IMR-90 (cell line): Measurements from ENCODE around the gene INF2. TPM values are rescaled to one million over a fixed set of nuclear protein-coding genes. Genes with fewer than 3 reads are reported as not detected.

Experiments
- ATAC-seq: fragments of 200-7000 bp; cut with Tn5 transposase; 2 replicates; pipeline ENCODE4 v1.9.1; 2020; ENCODE audit warnings: low read depth, mild to moderate bottlenecking, moderate library complexity
- BruUV-seq: library from RNA; stranded (reverse); fragments of 400-500 nt; replicated peaks from 2 replicates; lab custom pipeline; 2021; lab: Mats Ljungman, UMichigan
- CTCF ChIA-PET: fragments of 300-600 bp; formaldehyde crosslinking; extraction: SDS; loops from one replicate; lab custom pipeline; 2021; ENCODE audit warnings: antibody characterized with exemption; lab: Yijun Ruan, JAX
- POLR2A ChIA-PET: fragments of 300-600 bp; sonication (Branson Sonifier 250); formaldehyde crosslinking; loops from one replicate; lab custom pipeline; 2022; ENCODE audit warnings: antibody characterized with exemption; ENCODE audit not compliant: unreplicated experiment; lab: Charles Lee
- DNase-seq: peaks from one replicate; pipeline ENCODE4 v3.0.0; 2013
- H2AFZ ChIP-seq: replicated peaks from 2 replicates; pipeline ENCODE3; 2013; ENCODE audit warnings: low read length, mild to moderate bottlenecking; ENCODE audit not compliant: poor library complexity
- H2AK5ac ChIP-seq: 2 replicates; pipeline ENCODE4 v1.6.1; 2013; ENCODE audit warnings: low read depth, low read length, inconsistent platforms
- H2AK9ac ChIP-seq: replicated peaks from 2 replicates; pipeline ENCODE3; 2013; ENCODE audit warnings: mild to moderate bottlenecking, low read depth, low read length, moderate library complexity; ENCODE audit not compliant: poor library complexity
- H2BK120ac ChIP-seq: 2 replicates; pipeline ENCODE4 v1.6.1; 2013; ENCODE audit warnings: low read depth, low read length, inconsistent platforms
- H2BK15ac ChIP-seq: 3 replicates; pipeline ENCODE4 v1.6.1; 2013; ENCODE audit warnings: low read depth, low read length, inconsistent platforms
- H2BK20ac ChIP-seq: 2 replicates; pipeline ENCODE4 v1.6.1; 2013; ENCODE audit warnings: low read depth, mild to moderate bottlenecking, inconsistent platforms, low read length, moderate library complexity
- H2BK5ac ChIP-seq: 2 replicates; pipeline ENCODE4 v1.6.1; 2013; ENCODE audit warnings: mild to moderate bottlenecking, low read depth, low read length, inconsistent platforms; ENCODE audit not compliant: poor library complexity, severe bottlenecking
- H3K14ac ChIP-seq: replicated peaks from 2 replicates; pipeline ENCODE4 v1.6.1; 2013; ENCODE audit warnings: low read depth, low read length, inconsistent platforms
- H3K18ac ChIP-seq: 2 replicates; pipeline ENCODE4 v1.6.1; 2013; ENCODE audit warnings: low read depth, low read length, control low read depth
- H3K23ac ChIP-seq: 2 replicates; pipeline ENCODE4 v1.6.1; 2013; ENCODE audit warnings: low read depth, low read length, inconsistent platforms
- H3K27ac ChIP-seq: 2 replicates; pipeline ENCODE4 v1.5.1; 2013; ENCODE audit warnings: mild to moderate bottlenecking, control low read depth, low read length; ENCODE audit not compliant: insufficient read depth
- H3K27me3 ChIP-seq: 2 replicates; pipeline ENCODE4 v1.6.1; 2013; ENCODE audit warnings: low read length; ENCODE audit not compliant: control insufficient read depth, insufficient read depth
- H3K36me3 ChIP-seq: 2 replicates; pipeline ENCODE4 v1.6.1; 2013; ENCODE audit warnings: low read length, mixed read lengths; ENCODE audit not compliant: control insufficient read depth, insufficient read depth
- H3K4ac ChIP-seq: 2 replicates; pipeline ENCODE4 v1.6.1; 2013; ENCODE audit warnings: low read depth, low read length, inconsistent platforms
- H3K4me1 ChIP-seq: 2 replicates; pipeline ENCODE4 v1.6.1; 2013; ENCODE audit warnings: low read length, mixed read lengths; ENCODE audit not compliant: control insufficient read depth, insufficient read depth
- H3K4me2 ChIP-seq: 2 replicates; pipeline ENCODE4 v1.6.1; 2013; ENCODE audit warnings: low read depth, mild to moderate bottlenecking, control low read depth, low read length, moderate library complexity
- H3K4me3 ChIP-seq: 2 replicates; pipeline ENCODE4 v1.5.1; 2013; ENCODE audit warnings: low read depth, mild to moderate bottlenecking, control low read depth, low read length, moderate library complexity; ENCODE audit not compliant: insufficient read depth
- H3K56ac ChIP-seq: 2 replicates; pipeline ENCODE4 v1.6.1; 2013; ENCODE audit warnings: low read length, inconsistent platforms; ENCODE audit not compliant: insufficient read depth; ENCODE audit errors: extremely low read depth
- H3K79me1 ChIP-seq, 2 experiments: 2 replicates each; pipeline ENCODE4 v1.6.1; 2013; ENCODE audit warnings: low read length in 2 of 2, inconsistent platforms in 1 of 2, low read depth in 1 of 2
- H3K9ac ChIP-seq: 2 replicates; pipeline ENCODE4 v1.6.1; 2013; ENCODE audit warnings: low read depth, low read length, control low read depth
- H3K9me1 ChIP-seq: 2 replicates; pipeline ENCODE4 v1.6.1; 2013; ENCODE audit warnings: low read length, inconsistent platforms; ENCODE audit not compliant: insufficient read depth
- H3K9me3 ChIP-seq: 2 replicates; pipeline ENCODE4 v1.6.1; 2013; ENCODE audit warnings: low read length; ENCODE audit not compliant: control insufficient read depth, insufficient read depth
- H4K20me1 ChIP-seq: 2 replicates; pipeline ENCODE4 v1.6.1; 2013; ENCODE audit warnings: low read length, inconsistent platforms; ENCODE audit not compliant: insufficient read depth
- H4K5ac ChIP-seq: 2 replicates; pipeline ENCODE4 v1.6.1; 2013; ENCODE audit warnings: mild to moderate bottlenecking, low read depth, low read length, control low read depth
- H4K8ac ChIP-seq, 2 experiments: 2 replicates each; pipeline ENCODE4 v1.6.1; 2013; ENCODE audit warnings: low read depth in 2 of 2, low read length in 2 of 2, control low read depth in 1 of 2, inconsistent platforms in 1 of 2
- H4K91ac ChIP-seq: 2 replicates; pipeline ENCODE4 v1.6.1; 2013; ENCODE audit warnings: low read depth, low read length, inconsistent platforms; ENCODE audit not compliant: insufficient read depth
- CHD1 ChIP-seq: IDR thresholded peaks from 2 replicates; pipeline ENCODE4 v1.6.1; 2012; ENCODE audit warnings: low read depth, low read length, improper control_type of control experiment
- RAD21 ChIP-seq: IDR thresholded peaks from 2 replicates; pipeline ENCODE4 v1.6.1; 2012; ENCODE audit warnings: low read length, improper control_type of control experiment
- RCOR1 ChIP-seq: IDR thresholded peaks from 2 replicates; pipeline ENCODE4 v1.6.1; 2012; ENCODE audit warnings: mild to moderate bottlenecking, low read length, improper control_type of control experiment; ENCODE audit not compliant: insufficient replicate concordance
- WGBS, 2 experiments: methylation state at CpG; one replicate each; pipeline versions ENCODE4 v1.1.5 to v1.1.7; 2013; ENCODE audit warnings: missing lambda C conversion rate in 2 of 2; ENCODE audit not compliant: insufficient read length in 1 of 2; ENCODE audit errors: extremely low coverage in 2 of 2; 5-methylcytosine and 5-hydroxymethylcytosine counted together
- dilution Hi-C: fragments of 300-500 bp; cut with HindIII; formaldehyde crosslinking; loops from one replicate; pipeline ENCODE4 v1.14.3; 2018; ENCODE audit warnings: low sequenced_read_pairs; ENCODE audit not compliant: unreplicated experiment
- in situ Hi-C: fragments of 300-500 bp; cut with MboI; formaldehyde crosslinking; loops from 3 replicates; pipeline ENCODE4 v1.14.3; 2019; ENCODE audit warnings: low sequenced_read_pairs, inconsistent platforms, mixed read lengths
- intact Hi-C: fragments of 100-400 bp; cut with micrococcal nuclease; formaldehyde crosslinking; loops from 2 replicates; pipeline ENCODE4 v1.10.0; 2022
- polyA plus RNA-seq, 3 experiments: library from polyadenylated mRNA; depleted of rRNA; stranded (reverse); fragments of >200 nt; gene quantifications; 2 replicates each; pipeline ENCODE4 v1.2.3, GENCODE V29; 2012; ENCODE audit warnings: low replicate concordance in 1 of 3
- total RNA-seq: library from RNA; depleted of rRNA; stranded (reverse); fragments of >200 nt; gene quantifications from 2 replicates; pipeline ENCODE4 v1.2.3, GENCODE V29; 2012
- TF ChIP-seq, protein P1 (sequence below): fragments of 150-350 bp; IDR thresholded peaks from 2 replicates; pipeline ENCODE4 v1.6.1; 2016; ENCODE audit warnings: low read depth, mild to moderate bottlenecking, low read length, moderate library complexity, borderline replicate concordance
- TF ChIP-seq, protein P2 (sequence below): conservative IDR thresholded peaks from 2 replicates; pipeline ENCODE4 v1.5.1; 2012; ENCODE audit warnings: mild to moderate bottlenecking, low read depth, low read length, improper control_type of control experiment
- TF ChIP-seq, protein P3 (sequence below): fragments of 150-350 bp; IDR thresholded peaks from 2 replicates; pipeline ENCODE4 v1.6.1; 2017; ENCODE audit warnings: mild to moderate bottlenecking, antibody characterized with exemption, low read length, low read depth

INF2 gene
- total and polyA plus RNA-seq, 2 of the 4 experiments (the other 2 are of a cell fraction), result 16.8 to 62.1 TPM

DNA sequence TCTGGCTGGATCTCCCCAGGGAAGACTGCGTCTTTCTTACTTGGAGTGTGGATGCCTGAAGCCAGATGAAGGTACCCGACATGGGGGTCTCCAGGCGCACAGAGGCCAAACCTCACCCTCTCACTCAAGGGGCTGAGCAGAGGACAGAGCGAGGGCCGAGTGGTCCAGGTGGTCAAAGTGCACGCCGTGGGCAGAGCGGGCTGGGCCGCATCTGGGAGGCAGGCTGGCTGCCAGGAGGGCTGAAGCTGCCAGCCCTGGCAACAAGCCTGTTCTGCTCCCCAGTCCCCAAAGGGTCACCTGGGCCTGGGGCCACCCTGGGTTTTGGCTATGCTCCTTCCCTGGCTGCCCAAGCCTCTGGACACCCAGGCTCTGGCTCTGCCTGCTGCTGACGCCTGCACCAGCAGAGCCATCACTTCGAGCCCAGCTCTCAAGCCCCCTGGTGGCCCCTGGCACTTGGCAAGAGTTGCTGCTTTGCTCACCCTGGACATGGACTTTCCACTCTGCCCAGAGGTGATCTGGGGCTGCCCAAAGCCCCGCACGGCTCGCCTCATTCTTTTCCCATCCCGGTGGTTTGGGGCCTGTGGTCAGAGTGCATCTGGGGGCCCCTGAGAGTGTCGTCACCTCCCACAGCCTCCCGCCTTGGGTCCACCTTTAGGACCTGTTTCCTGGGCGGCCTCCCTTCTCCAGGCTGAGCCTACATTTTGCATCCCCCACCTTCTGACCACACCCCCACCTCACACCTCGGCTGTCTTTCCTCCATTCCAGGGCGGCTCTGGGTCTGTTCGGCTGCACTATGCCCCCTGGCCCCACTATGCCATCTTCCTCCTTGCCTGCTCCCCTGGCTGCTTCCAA lies 37.4 kb downstream of the INF2 start:
- no peak overlapping the region for H3K23ac ChIP-seq
- H2BK15ac ChIP-seq, result no peak overlapping the region
- H3K27ac ChIP-seq, result no peak overlapping the region
- BruUV-seq, result no TSS peak
- H3K9me3 ChIP-seq, result no peaks in the 10 kb centered on the region
- H2AFZ ChIP-seq, result peak overlapping the region; percentile 21
- H2BK5ac ChIP-seq, result no peak overlapping the region
- no peak overlapping the region for H4K8ac ChIP-seq
- H3K27me3 ChIP-seq, result no peaks in the 10 kb centered on the region; the same call in 1 of the 2 replicates
- H3K4me3 ChIP-seq, result no peak overlapping the region
- no peak overlapping the region; the same call in 1 of the 2 replicates for H2AK5ac ChIP-seq
- H3K56ac ChIP-seq, result no peak overlapping the region; the same call in 1 of the 2 replicates
- DNase-seq (no peak), ATAC-seq (no peak)
- 68% methylated on average over 11 of the region's 21 CpGs; no CpG with 5 or more reads in 1 of the 2 experiments for WGBS, 2 experiments
- TF ChIP-seq CHD1 (no peak), RAD21 (no peak), RCOR1 (no peak)
- TF ChIP-seq, protein P1, sequence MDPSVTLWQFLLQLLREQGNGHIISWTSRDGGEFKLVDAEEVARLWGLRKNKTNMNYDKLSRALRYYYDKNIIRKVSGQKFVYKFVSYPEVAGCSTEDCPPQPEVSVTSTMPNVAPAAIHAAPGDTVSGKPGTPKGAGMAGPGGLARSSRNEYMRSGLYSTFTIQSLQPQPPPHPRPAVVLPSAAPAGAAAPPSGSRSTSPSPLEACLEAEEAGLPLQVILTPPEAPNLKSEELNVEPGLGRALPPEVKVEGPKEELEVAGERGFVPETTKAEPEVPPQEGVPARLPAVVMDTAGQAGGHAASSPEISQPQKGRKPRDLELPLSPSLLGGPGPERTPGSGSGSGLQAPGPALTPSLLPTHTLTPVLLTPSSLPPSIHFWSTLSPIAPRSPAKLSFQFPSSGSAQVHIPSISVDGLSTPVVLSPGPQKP, result no peak
- TF ChIP-seq, protein P2, sequence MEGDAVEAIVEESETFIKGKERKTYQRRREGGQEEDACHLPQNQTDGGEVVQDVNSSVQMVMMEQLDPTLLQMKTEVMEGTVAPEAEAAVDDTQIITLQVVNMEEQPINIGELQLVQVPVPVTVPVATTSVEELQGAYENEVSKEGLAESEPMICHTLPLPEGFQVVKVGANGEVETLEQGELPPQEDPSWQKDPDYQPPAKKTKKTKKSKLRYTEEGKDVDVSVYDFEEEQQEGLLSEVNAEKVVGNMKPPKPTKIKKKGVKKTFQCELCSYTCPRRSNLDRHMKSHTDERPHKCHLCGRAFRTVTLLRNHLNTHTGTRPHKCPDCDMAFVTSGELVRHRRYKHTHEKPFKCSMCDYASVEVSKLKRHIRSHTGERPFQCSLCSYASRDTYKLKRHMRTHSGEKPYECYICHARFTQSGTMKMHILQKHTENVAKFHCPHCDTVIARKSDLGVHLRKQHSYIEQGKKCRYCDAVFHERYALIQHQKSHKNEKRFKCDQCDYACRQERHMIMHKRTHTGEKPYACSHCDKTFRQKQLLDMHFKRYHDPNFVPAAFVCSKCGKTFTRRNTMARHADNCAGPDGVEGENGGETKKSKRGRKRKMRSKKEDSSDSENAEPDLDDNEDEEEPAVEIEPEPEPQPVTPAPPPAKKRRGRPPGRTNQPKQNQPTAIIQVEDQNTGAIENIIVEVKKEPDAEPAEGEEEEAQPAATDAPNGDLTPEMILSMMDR, result no peak
- TF ChIP-seq, protein P3, sequence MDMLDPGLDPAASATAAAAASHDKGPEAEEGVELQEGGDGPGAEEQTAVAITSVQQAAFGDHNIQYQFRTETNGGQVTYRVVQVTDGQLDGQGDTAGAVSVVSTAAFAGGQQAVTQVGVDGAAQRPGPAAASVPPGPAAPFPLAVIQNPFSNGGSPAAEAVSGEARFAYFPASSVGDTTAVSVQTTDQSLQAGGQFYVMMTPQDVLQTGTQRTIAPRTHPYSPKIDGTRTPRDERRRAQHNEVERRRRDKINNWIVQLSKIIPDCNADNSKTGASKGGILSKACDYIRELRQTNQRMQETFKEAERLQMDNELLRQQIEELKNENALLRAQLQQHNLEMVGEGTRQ, result no peak
- POLR2A ChIA-PET, result no interaction called here
- H3K36me3 ChIP-seq, result peaks cover under 1% of the 10 kb centered on the region; the same call in 1 of the 2 replicates
- H3K14ac ChIP-seq, result no peak overlapping the region
- H3K79me1 ChIP-seq, result peaks cover 5 to 16% of the 10 kb centered on the region in 2 experiments; a peak in 2 of 4 replicates
- no peak overlapping the region for H4K5ac ChIP-seq
- H4K20me1 ChIP-seq, result peaks cover 17% of the 10 kb centered on the region
- in situ Hi-C loops, result no loop called here
- H3K9ac ChIP-seq, result no peak overlapping the region
- H2BK20ac ChIP-seq, result no peak overlapping the region
- no peaks in the 10 kb centered on the region for H3K9me1 ChIP-seq
- H3K18ac ChIP-seq, result no peak overlapping the region
- H4K91ac ChIP-seq, result no peak overlapping the region
- no peak overlapping the region for H2AK9ac ChIP-seq
- intact Hi-C loops, result no loop called here
- no peak overlapping the region for H2BK120ac ChIP-seq
- peaks cover 19% of the 10 kb centered on the region for H3K4me1 ChIP-seq
- no peak overlapping the region for H3K4ac ChIP-seq
- dilution Hi-C loops, result no loop called here
- CTCF ChIA-PET, result no interaction called here
- H3K4me2 ChIP-seq, result no peak overlapping the region
